Naive B cell (primary cell): ENCODE data around the gene CKS2. TPM values are rescaled to one million over a fixed set of nuclear protein-coding genes. Genes with fewer than 3 reads are reported as not detected.
A peak's percentile ranks its signal among the peaks of the same experiment; 100 is the strongest.

ENCODE experiments used
- ATAC-seq, 2 donors: fragments of 150-1000 bp; cut with Tn5 transposase; 2 replicates each; pipeline ENCODE4 v1.10.0; 2021; ENCODE audit warnings: low read depth in 2 of 2, mild to moderate bottlenecking in 2 of 2, moderate library complexity in 2 of 2
- DNase-seq: peaks from one replicate; pipeline ENCODE4 v3.0.0; 2022
- H3K27ac Mint-ChIP-seq, 6 donors: one replicate each; pipeline ENCODE4 v1.8.0; 2020 to 2022; ENCODE audit warnings: mild to moderate bottlenecking in 6 of 6, mixed read lengths in 6 of 6, moderate library complexity in 5 of 6, inconsistent platforms in 2 of 6
- H3K27me3 Mint-ChIP-seq, 3 donors: one replicate each; pipeline ENCODE4 v1.8.0; 2021 to 2022; ENCODE audit warnings: mixed read lengths in 3 of 3, mild to moderate bottlenecking in 1 of 3
- H3K36me3 Mint-ChIP-seq, 2 donors: one replicate each; pipeline ENCODE4 v1.8.0; 2020 to 2022; ENCODE audit warnings: mixed read lengths in 2 of 2, inconsistent platforms in 1 of 2, mild to moderate bottlenecking in 1 of 2
- H3K4me1 Mint-ChIP-seq, 3 donors: one replicate each; pipeline ENCODE4 v1.8.0; 2020 to 2022; ENCODE audit warnings: mixed read lengths in 3 of 3, inconsistent platforms in 1 of 3, mild to moderate bottlenecking in 1 of 3, moderate library complexity in 1 of 3
- H3K4me3 Mint-ChIP-seq, 8 donors: one replicate each; pipeline ENCODE4 v1.8.0; 2020 to 2022; ENCODE audit warnings: mild to moderate bottlenecking in 8 of 8, mixed read lengths in 8 of 8, moderate library complexity in 8 of 8, inconsistent platforms in 2 of 8
- H3K9me3 Mint-ChIP-seq, 7 donors: one replicate each; pipeline ENCODE4 v1.8.0; 2020 to 2022; ENCODE audit warnings: mixed read lengths in 7 of 7, mild to moderate bottlenecking in 5 of 7, inconsistent platforms in 2 of 7, moderate library complexity in 1 of 7
- polyA plus RNA-seq, 6 donors: library from polyadenylated mRNA; unstranded; fragments of 300-500 nt; fragmentation: Illumina TruSeq; gene quantifications; one replicate each; pipeline ENCODE4 v1.2.3, GENCODE V29; 2021; ENCODE audit warnings: low read depth in 6 of 6

Gene CKS2
- polyA plus RNA-seq, 6 donors from 2014 or later = 22.9 to 46.9 (median 39.0) TPM

- Mint-ChIP-seq H3K9me3 (no peaks in the 10 kb centered on the region), H3K4me1 (peaks cover 0 to 1% (median 0%) of the 10 kb centered on the region in 3 donors), H3K27me3 (no peaks in the 10 kb centered on the region), H3K36me3 (peaks cover 19 to 22% of the 10 kb centered on the region in 2 donors), H3K4me3 (no peak overlapping the region), H3K27ac (peak overlapping the region in 2 of 6 donors; percentile 27 to 88)
- DNase-seq (no peak), ATAC-seq (no peak)
These were observed 47.5 kb downstream of the CKS2 start for GRCh38 chr9:89358376-89358916.

GRCh38 chr9:89358985-89359384 lies 48.0 kb downstream of the CKS2 start:
- Mint-ChIP-seq H3K4me3 (no peak overlapping the region), H3K36me3 (peaks cover 19 to 22% of the 10 kb centered on the region in 2 donors), H3K9me3 (no peaks in the 10 kb centered on the region), H3K27ac (peak overlapping the region in 1 of 6 donors; percentile 42), H3K27me3 (no peaks in the 10 kb centered on the region), H3K4me1 (no peaks in the 10 kb centered on the region)
- ATAC-seq (no peak), DNase-seq (no peak)

GRCh38 chr9:89359751-89360261 lies 48.8 kb downstream of the CKS2 start:
- no peaks in the 10 kb centered on the region for H3K27me3 Mint-ChIP-seq
- H3K4me3 Mint-ChIP-seq = no peak overlapping the region
- H3K27ac Mint-ChIP-seq = peak overlapping the region in 4 of 6 donors; percentile 10 to 75 (median 42)
- peaks cover 19 to 22% of the 10 kb centered on the region in 2 donors for H3K36me3 Mint-ChIP-seq
- no peak for DNase-seq
- no peak for ATAC-seq
- H3K9me3 Mint-ChIP-seq = no peaks in the 10 kb centered on the region
- H3K4me1 Mint-ChIP-seq = no peaks in the 10 kb centered on the region

GRCh38 chr9:89360465-89360864 lies 49.5 kb downstream of the CKS2 start:
- Mint-ChIP-seq H3K27me3 (no peaks in the 10 kb centered on the region), H3K36me3 (peaks cover 13 to 22% of the 10 kb centered on the region in 2 donors), H3K9me3 (no peaks in the 10 kb centered on the region), H3K27ac (peak overlapping the region in 4 of 6 donors; percentile 57 to 90 (median 73)), H3K4me1 (peaks cover 0 to 3% (median 0%) of the 10 kb centered on the region in 3 donors), H3K4me3 (peak overlapping the region in 1 of 8 donors; percentile 29)
- DNase-seq (no peak), ATAC-seq (no peak)

- Mint-ChIP-seq H3K4me1 (peaks cover 0 to 4% (median 0%) of the 10 kb centered on the region in 3 donors), H3K27me3 (no peaks in the 10 kb centered on the region), H3K27ac (peak overlapping the region in 4 of 6 donors; percentile 29 to 75 (median 52)), H3K4me3 (no peak overlapping the region), H3K9me3 (no peaks in the 10 kb centered on the region), H3K36me3 (peaks cover 10 to 22% of the 10 kb centered on the region in 2 donors)
- ATAC-seq (no peak), DNase-seq (no peak)
These were observed 50.0 kb downstream of the CKS2 start for GRCh38 chr9:89361031-89361430.

GRCh38 chr9:89361816-89362646 lies 51.0 kb downstream of the CKS2 start:
- H3K9me3 Mint-ChIP-seq = no peaks in the 10 kb centered on the region
- H3K27ac Mint-ChIP-seq = peak overlapping the region in 4 of 6 donors; percentile 10 to 75 (median 24)
- H3K36me3 Mint-ChIP-seq = peaks cover 10 to 22% of the 10 kb centered on the region in 2 donors
- H3K4me1 Mint-ChIP-seq = peaks cover 0 to 4% (median 0%) of the 10 kb centered on the region in 3 donors
- H3K4me3 Mint-ChIP-seq = no peak overlapping the region
- ATAC-seq (no peak), DNase-seq (no peak)
- H3K27me3 Mint-ChIP-seq = no peaks in the 10 kb centered on the region

GRCh38 chr9:89362647-89363310 lies 51.8 kb downstream of the CKS2 start:
- no peak overlapping the region for H3K4me3 Mint-ChIP-seq
- H3K9me3 Mint-ChIP-seq = no peaks in the 10 kb centered on the region
- peak overlapping the region in 3 of 6 donors; percentile 19 to 82 (median 69) for H3K27ac Mint-ChIP-seq
- H3K27me3 Mint-ChIP-seq = no peaks in the 10 kb centered on the region
- peaks cover 10 to 22% of the 10 kb centered on the region in 2 donors for H3K36me3 Mint-ChIP-seq
- ATAC-seq (no peak), DNase-seq (no peak)
- peaks cover 0 to 4% (median 0%) of the 10 kb centered on the region in 3 donors for H3K4me1 Mint-ChIP-seq

- no peak for ATAC-seq
- DNase-seq = no peak
- Mint-ChIP-seq H3K27ac (peak overlapping the region in 2 of 6 donors; percentile 69 to 82), H3K9me3 (no peaks in the 10 kb centered on the region), H3K36me3 (peaks cover 10 to 22% of the 10 kb centered on the region in 2 donors), H3K4me1 (peaks cover 0 to 4% (median 0%) of the 10 kb centered on the region in 3 donors), H3K27me3 (no peaks in the 10 kb centered on the region), H3K4me3 (no peak overlapping the region)
These were observed 52.3 kb downstream of the CKS2 start for GRCh38 chr9:89363311-89363670.

GRCh38 chr9:89363921-89364665 lies 53.1 kb downstream of the CKS2 start:
- DNase-seq (no peak), ATAC-seq (no peak)
- peak overlapping the region in 1 of 6 donors; percentile 15 for H3K27ac Mint-ChIP-seq
- H3K36me3 Mint-ChIP-seq = peaks cover 4 to 22% of the 10 kb centered on the region in 2 donors
- no peaks in the 10 kb centered on the region for H3K27me3 Mint-ChIP-seq
- H3K4me1 Mint-ChIP-seq = peaks cover 0 to 4% (median 0%) of the 10 kb centered on the region in 3 donors
- H3K9me3 Mint-ChIP-seq = no peaks in the 10 kb centered on the region
- H3K4me3 Mint-ChIP-seq = no peak overlapping the region

GRCh38 chr9:89364666-89365531 lies 53.9 kb downstream of the CKS2 start:
- no peak overlapping the region for H3K4me3 Mint-ChIP-seq
- H3K27ac Mint-ChIP-seq = peak overlapping the region in 1 of 6 donors; percentile 15
- DNase-seq (no peak), ATAC-seq (no peak)
- H3K9me3 Mint-ChIP-seq = no peaks in the 10 kb centered on the region
- no peaks in the 10 kb centered on the region for H3K27me3 Mint-ChIP-seq
- H3K36me3 Mint-ChIP-seq = peaks cover 4 to 19% of the 10 kb centered on the region in 2 donors
- H3K4me1 Mint-ChIP-seq = peaks cover 0 to 4% (median 0%) of the 10 kb centered on the region in 3 donors

GRCh38 chr9:89365532-89365912 lies 54.5 kb downstream of the CKS2 start:
- DNase-seq (no peak), ATAC-seq (no peak)
- H3K36me3 Mint-ChIP-seq = peaks cover 2 to 13% of the 10 kb centered on the region in 2 donors
- H3K27me3 Mint-ChIP-seq = no peaks in the 10 kb centered on the region
- no peak overlapping the region for H3K27ac Mint-ChIP-seq
- no peaks in the 10 kb centered on the region for H3K9me3 Mint-ChIP-seq
- H3K4me3 Mint-ChIP-seq = no peak overlapping the region
- peaks cover 0 to 4% (median 0%) of the 10 kb centered on the region in 3 donors for H3K4me1 Mint-ChIP-seq
